GM21360 (cell line): ENCODE results near the gene ZSCAN23.
A peak's percentile ranks its signal among the peaks of the same experiment; 100 is the strongest.

Experiments used
- ATAC-seq: cut with Tn5 transposase; IDR thresholded peaks from one replicate; pipeline ENCODE4 v1.9.1; 2021; ENCODE audit warnings: mild to moderate bottlenecking, moderate library complexity; ENCODE audit not compliant: unreplicated experiment

ZSCAN23 gene

DNA sequence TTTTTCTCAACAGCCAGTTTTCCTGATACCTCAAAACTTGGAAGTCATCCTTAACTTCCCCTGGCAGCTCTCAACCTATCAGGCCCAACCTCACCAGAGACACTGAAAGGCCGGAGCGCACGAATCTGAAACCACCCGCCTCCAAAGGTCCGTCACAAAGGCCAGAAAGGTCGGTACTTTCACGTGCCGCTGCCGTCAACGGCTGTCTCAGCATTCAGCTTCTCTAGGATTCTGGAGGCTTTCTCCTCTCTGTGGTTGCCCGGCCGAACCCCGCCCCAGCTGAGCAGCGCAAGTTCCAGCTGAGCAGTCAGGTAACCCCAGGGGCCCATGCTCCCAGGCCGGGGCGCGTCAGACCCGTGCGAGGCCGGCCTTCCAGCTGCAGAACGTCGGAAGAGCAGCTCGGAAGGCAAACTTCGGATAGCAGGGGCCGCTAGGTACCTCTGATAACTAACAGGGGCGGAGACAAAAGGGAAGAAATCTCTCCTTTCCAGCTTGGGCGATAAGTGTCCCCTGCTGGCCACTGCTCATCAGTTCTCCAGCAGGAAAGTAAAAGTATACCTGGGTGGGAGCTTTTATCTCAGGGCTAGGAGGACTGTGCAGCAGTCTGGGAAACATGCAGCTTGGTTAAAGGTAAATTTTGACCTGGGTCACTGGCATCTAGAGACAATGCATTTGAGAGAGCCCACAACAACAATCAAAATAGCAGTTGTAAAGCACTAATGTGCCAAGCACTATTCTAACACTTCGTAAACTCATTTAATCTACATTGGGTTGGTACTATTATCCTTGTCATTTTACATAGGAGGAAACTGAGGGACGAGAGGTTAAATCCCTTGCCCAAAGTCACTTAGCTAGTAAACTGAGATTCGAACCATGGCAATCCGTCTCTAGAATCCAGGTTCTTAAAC lies 59.8 kb downstream of the ZSCAN23 start:
- peak; percentile 91 for ATAC-seq
